ENCODE data around the gene SETBP1.

Gene SETBP1

DNA sequence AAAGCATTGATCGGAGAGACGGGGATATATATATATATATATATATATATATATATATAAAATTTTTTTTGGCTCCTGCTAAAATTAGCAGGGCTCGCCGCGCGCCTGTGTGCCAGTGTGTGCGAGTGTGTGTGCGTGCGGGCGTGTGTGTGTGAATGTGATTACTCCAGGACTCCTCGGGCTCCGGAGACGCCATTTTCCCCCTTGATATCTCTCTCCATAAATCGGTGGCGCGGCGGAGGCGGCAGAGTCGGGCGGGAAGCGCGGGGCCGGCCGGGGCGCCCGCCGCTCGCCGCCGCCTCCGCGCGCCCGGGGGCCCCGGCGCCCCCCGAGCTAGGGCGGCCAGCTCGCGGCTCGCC lies 795 bp upstream of the SETBP1 start:
- DNase-seq, result no peak

DNA sequence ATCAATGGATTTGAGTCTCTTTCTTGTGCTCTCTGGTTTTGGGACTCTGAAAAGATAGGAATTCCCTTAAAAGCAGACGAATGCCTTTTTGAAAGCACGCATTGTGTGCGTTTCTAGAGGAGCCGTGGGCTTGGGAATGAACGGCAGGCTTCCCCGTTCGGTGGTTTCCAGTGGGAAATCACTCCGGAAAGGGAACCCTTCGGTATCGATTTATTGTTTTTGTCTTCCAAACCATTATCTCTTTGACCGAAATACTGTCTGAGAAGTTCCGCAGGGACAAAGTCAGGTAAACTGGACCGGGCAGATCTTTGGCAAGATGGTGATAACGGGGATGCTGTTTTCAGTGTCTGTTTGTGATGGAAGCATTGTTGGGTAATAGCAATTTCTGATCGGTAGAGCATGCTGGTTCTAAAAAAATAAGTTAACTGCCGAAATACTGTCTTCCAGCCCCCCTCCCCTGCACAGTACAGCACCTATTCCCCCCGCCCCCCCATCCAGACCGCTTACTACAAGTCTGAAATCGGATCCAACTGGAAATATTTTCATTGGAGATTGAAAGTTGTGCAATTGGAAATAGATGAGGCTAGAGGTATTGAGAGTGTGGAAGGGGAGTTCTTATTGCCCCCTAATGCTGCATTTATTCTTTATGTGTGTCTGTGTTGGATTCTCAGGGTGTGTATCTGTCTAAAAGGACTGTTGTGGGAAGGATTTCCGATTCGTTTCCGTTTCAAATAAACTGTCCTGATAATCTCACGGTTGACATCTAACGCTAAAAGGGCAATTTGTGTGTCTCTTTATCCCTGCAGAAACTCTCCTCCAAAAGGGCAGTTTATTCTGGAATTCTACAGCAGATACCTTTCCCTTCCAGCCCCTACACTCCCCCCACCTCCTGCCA lies 635 bp downstream of the SETBP1 start:
- no peak for DNase-seq

DNA sequence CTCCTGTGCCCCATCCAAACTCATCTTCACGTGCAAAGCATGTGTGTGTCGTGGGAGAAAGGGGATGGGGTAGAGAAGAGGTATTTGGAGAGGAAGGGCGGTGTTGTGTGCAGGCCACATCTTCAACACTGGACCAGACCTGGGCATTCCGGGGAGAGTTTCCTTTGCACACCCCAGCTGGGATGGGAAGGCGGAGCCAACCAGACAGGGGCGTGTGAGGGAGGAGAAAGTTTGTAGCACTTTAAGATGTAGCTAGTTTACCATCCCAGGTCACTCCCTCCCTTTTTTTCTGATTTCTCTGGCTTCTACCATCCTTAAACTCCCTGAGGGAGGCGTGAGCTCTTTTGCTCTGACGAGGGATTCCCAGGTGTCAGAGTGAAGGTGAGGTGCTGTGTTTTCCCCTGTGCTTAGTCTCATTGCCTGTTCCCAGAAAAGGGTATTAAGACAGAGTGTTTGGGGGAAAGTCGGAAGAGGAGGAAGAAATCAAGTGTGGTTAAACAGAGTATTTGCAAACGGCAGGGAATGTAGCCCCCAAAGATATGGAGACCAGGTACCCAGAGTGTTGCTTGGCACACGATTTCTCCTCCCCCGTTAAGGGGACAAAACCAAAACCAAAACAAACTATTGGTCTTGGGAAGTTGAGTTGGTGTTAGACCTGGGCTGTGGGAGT lies 1.6 kb downstream of the SETBP1 start:
- no peak for DNase-seq

DNA sequence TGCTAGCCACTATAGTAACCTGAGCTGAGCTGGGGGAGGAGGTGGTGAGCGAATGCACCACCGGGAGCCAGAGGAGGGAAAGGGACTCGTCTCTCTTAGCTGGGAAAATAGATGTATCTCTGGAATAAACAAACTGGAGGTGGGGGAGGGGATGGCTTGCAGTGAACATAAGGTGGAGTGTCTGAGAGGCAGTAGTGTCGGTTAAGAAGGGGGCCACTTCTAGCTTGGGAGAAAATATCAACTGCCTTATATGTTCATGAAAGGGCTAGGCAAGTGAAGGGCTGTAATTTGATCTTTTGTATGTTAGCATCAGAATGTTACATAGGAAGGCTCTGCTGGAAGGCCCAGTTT lies 2.2 kb downstream of the SETBP1 start:
- DNase-seq, result no peak

DNA sequence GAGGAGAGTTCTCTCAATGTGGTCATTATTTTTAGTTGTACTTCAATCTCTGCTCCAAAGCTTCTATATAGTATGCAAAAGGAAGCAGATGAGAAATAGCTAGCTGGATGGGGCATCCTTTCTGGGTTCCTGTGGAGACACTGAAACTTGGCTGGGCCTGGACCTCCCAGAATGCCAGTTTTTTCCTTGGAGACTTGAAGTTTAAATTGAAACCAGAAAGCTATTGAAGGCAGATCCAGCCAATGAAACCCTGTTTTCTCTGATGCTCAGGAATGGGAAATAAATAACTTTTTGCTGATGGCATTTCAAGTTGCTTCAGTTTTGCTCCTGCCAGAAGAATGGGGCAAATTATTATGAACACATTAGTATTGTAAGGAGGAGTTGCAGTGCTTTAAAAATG lies 2.9 kb downstream of the SETBP1 start:
- no peak for DNase-seq

DNA sequence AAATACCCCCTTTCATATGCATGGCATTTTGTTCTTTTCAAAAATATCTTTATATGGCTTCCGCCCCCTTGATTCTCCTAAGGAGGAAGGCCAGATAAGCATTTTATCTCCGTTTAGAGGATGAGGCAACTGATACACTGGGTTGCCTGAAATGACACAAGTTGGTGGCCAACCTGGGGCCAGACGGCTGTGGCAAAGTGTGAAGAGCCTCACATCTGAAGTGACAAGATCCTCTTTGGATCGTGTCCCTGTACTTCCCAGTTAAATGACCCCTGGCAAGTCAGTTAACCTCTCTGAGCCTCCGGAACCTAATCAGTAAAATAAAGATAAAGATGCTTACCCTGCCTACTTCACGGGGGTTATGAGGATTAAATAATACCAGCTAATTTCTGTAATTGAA lies 4.6 kb downstream of the SETBP1 start:
- DNase-seq, result no peak

DNA sequence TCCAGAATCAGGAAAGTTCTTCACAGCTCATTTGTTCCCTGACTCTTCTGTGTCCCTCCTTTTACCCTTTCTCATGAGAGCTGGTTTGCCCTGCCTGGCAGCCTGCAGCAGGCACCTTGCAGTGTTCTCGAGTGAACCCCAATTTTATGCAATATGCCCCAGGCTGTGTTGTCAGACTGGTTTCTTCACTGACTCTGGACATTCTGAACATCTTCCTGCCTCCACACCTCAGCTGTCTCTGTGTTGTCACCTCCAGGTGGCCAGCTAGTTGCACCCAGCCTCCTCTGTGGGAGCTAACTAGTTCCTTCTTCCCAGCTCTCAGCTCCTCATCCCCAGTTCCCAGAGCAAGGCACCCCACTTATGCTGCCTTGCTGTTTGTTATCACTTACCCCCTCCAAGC lies 5.5 kb downstream of the SETBP1 start:
- no peak for DNase-seq

DNA sequence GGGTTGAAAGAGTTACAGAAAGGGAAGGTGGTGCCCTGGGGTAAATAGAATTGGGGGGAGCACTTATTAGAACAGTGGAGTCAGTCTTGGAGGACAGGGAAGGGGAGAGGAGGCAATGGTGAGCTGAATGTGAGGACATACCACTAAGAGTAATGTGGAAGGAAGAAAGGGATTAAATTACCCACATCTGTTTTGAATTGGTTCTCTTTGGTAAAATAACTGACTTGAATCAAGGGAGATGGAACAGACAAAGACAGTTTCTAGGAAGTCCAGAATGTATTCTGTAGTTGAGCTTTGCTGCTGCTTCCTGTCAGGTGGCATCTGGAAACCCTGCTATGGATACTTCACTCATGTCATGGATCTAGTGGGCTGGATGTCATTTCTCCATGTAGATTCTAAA lies 6.7 kb downstream of the SETBP1 start:
- DNase-seq, result no peak

DNA sequence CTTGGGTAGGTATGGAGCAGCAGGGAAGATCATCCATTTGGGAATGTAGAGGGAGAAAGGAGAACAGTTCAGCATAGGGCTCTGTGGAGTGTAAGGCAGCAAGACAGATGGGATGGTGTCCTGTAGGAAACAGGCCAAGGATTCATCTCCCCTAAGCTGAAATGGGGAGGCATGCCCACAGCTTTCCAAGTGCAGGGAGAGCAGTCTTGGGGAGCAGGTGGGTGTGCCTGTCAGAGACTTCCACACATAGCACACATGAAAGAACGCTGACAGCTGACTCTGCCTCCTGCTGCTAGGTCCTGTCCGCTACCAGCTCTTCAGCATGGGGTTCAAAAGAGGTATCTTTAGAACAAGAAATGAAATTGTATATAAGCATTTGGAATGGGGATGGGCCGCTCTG lies 9.0 kb downstream of the SETBP1 start:
- no peak for DNase-seq

DNA sequence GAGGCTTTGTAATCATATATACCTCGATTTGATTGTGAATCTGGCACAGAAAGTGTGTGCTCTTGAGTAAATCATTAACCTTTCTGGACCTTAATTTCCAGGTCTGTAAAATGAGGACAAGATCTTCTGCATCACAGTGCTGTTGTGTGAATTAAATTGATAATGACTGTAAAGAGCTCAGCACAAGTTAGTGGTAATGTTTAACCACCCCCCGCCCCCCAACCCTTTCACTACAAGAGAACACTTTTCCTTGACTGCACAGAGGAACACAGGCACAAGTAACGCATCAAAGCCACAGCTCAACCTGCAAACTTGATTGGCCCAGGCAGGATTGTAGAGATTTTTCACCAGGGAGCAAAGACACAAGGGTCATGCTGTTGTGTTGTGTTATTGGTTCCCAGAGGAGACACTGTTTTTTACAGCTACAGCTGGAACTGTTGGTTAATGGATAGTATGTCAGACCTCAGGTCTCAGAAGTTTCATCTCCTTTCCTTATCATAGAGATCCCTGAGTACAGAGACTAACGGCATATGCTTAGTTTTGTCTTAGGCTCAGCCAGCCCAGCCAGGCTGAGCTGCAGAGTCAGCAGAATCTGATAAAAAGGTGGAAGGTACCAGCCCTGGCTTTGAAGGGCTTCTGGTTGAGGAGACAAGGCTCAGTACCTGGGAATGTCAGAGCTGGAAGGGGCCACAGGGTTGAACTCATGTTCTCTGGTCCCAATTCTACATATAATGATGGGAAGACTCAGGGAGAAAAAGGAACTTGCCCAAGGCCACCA lies 10.6 kb downstream of the SETBP1 start:
- no peak for DNase-seq

DNA sequence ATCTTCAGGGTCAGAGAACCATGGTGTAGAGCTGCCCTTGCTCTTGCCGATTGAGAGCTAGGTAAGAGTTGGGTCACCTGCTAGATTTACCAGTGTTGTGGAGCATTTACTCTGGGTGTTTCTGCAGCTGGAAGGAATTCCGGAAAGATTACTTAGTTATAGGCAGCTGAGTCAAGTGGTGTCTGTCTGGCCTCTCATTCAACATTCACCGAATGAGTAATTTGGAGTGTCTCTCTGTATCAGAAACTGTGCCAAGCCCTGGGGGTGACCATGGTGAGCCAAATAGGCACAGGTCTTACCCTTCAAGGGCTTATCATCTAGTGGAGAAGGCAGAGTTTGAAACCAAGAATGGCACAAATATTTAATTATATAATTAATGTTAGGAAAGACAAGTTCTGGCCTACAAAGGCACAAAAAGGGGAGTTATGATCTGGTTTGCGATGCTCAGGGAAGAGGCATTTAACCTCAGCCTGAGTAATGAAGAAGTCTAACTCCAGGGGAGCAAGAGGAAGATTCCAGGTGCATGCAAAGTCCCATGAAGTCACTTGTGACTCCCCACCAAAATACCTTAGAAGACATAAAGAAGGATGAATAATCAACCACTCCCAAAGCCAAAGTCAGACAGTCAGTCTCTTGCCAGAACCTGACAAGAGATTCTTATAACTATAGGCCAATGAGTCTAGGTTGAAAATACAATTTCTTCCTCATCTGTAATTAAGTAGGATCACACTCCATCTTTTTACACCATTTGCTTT lies 12.5 kb downstream of the SETBP1 start:
- DNase-seq, result no peak

DNA sequence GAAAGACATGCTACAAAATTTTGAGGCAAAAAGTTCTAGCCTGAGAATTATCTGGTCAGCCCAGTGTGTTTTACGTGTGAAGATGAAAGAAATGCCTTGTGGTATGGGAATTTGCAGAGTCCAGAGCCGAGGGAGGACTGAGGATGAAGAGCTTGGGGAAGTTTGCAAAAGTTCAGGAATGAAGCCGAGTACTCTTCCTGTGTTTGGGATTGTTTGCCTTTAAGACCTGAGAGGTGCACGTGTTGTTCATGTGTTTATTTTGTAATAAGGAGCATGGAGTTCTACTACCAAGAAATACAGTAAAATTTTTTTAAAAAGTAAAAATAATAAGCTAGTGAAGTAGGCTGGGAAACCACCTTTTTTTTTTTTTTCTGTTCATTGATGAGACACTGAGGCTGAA lies 14.8 kb downstream of the SETBP1 start:
- no peak for DNase-seq

DNA sequence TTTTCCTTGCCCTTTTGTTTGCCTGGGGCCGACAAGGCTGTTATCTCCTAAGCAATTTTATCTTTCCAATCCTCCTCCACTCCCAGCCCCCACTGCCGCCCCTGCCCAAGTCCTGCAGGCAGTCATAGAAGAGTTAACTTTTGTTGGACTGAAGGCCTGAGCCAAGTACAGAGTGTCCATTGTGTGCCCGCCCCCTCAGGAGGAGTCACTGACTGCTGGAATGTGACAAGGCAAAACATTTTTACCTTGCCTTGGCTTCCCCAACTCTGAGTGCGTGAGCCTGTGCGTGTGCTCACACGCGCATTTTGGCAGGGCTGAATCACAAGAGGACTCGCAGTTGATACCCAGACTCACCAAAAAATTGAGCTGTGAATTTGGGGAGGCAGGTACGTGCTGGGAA lies 16.2 kb downstream of the SETBP1 start:
- DNase-seq, result no peak

DNA sequence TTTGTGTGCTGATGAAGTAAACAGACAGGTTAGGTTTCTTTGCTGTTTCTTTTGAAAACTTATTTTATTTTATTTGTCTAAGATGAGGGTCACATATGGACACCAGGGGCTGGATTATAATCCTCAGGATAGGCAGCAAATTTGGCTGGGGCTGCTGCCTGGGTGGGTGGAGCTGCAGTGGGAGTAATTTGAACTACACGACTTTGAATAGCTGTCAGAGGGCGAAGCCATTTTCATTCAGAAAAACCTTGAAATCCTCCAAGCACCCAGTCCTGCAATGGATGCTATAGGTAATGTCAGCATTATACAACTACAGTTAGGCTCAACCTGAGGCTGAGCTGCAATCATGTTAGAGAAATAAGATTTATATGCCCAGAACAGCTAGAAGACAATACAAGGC lies 16.6 kb downstream of the SETBP1 start:
- DNase-seq, result no peak

DNA sequence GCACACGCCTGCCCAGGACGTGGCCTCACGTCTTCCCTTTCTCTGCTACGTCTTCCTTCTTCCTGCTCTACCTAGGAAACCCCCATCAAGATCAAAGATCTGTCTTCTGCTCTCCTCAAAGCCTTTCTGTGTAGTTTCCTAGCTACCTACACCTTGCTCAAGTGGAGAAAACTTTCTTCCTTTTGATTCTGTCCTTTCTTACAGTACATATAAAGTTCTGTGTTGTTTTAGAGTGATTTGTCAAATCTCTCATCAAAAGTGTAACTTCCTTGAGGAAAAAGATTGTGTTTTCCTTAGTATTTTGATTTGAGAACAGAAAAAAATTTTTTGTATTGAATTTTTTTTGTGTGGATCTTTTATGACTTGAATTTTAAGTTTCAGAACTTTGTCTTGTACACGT lies 17.8 kb downstream of the SETBP1 start:
- DNase-seq, result no peak

DNA sequence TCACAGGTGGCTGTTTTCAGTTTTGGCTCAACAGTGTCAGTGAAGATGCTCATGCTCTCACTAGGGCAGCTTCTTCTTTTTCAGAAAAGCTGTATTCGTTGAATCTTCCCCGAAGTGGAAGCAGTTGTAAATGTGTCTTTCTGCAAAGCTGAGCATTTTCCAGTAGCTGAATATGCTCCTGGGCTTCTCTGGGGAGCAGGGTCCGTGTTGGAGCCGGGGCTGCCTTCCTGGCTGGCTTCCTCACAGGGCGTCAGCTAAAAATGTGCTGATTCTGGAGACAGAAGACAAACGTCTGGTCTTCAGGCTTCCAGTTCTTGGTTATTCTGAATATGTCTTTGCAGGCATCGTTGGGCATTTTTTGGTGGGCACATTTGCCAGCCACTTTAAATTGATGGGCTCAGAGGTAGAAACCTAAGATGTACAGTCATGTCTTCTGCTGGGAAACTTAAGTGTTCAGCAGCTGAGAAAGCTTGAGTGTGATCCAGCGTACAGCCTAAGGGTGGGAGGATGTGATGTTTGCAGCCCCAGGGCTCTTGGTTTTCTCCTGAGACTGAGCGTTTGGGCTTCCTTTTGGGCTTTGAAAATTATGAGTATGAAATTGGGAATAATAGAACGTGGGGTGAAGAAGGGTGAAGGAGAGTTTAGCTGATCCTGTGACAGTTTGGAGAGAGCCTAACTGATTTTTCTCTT lies 19.0 kb downstream of the SETBP1 start:
- no peak for DNase-seq

DNA sequence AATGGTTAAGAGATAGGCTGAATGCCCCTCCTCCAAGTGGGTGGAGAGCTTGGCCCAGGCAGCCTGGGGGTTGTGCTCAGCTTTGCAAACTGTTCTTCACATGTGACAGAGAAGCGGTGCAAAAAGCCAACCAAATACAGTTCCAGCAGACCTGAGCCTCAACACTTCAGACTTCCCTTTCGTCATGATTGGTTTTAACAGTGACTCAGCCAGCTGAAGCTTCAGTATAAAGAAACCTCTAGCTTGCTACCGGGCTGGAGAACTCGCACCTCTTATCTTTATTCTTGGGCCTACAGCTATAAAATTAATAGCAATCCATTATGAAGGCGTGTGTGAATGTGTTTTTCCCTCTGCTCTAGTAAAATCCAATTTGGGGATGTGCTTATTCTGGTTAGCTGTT lies 20.0 kb downstream of the SETBP1 start:
- DNase-seq, result no peak

DNA sequence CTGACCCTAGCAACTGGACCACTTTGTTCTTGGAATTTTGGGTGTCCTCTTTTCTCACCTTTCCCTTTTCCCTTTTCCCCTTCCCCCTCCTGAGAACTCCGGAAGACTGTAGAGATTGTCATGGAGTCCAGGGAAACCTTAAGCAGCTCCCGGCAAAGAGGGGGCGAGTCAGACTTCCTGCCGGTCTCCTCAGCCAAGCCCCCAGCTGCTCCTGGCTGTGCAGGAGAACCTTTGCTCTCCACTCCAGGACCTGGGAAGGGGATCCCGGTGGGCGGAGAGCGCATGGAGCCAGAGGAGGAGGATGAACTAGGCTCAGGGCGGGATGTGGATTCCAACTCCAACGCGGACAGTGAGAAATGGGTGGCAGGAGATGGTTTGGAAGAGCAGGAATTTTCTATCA lies 20.5 kb downstream of the SETBP1 start:
- no peak for DNase-seq

DNA sequence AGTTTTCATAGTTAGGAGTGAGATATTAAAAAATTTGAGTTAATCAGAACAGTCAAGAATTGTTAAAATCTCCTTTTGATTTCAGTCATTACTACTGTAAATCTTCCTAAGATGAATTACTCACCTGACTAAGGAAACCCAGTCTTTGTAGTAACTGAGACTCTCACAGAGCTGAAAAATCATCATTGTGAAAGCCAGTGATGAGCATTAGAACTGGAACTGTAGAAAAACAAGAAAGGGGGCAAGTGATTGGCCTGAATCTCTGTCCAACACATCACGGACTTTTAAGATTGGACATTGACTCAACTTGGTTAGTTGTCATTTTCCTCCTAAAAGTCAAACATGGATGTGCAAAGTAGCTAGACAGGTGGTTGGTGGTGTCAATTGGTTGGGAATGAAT lies 21.9 kb downstream of the SETBP1 start:
- no peak for DNase-seq

DNA sequence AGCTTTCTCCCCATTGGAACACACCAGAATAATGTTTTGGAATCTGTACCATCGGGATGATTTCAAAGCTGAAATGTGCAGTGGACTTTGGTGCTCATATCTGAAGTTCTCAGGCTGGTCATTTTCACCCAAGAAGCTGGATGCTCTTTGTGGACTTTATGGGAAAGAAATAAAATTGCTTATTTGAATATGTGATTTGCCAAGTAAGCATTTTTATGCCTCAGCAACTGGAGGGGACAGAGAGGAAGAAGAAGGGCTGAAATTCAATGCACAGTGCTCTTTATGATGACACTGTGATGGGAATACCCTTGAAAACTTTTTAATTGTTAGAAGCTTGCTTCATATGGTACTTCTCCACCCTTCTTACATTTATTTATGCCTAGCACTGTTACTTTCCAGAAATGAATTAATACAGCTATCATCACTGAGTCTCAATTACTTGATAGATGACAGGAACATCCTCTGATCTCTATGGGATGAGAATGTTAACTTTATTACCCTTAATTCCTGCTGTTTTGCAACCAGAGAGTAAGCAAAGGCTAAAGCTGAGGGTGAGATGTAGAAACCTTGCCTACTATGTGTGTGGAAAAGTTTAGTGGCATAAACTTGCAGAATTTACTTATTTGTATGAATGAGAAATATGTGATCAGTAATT lies 23.6 kb downstream of the SETBP1 start:
- no peak for DNase-seq

DNA sequence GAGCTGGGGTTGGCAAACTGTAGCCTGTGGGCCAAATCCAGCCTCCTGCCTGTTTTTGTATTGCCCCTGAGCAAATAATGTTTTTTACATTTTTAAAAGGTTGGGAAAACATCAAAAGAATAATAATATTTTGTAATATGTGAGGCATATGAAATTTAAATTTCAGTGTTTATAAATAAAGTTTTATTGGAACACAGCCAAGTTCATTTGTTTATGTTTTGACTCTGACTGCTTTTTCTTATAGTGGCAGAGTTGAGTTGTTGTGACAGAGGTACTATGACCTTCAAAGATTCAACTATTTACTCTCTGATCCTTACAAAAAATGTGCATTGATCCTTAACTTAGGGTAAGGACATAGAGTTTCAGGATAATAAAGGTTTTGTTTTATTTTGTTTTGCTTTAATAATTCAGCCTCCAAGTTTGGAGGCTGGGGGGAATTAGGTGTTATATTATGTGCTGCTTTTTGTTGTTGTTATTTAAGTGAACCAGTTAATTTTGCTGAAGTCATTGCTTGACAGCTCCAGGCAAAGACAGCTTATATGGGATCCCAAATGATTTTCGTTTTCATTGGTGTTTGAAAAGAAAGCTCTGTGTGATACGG lies 24.5 kb downstream of the SETBP1 start:
- DNase-seq, result no peak
